K562 (cell line): Measurements from ENCODE around the gene DUSP16. TPM values are rescaled to one million over a fixed set of nuclear protein-coding genes. Genes with fewer than 3 reads are reported as not detected.

ENCODE experiments used
- ASH1L ChIP-seq: fragments of 450-650 bp; IDR thresholded peaks from 2 replicates; pipeline ENCODE4 v1.6.1; 2018; ENCODE audit warnings: borderline replicate concordance, mild to moderate bottlenecking, low read depth; ENCODE audit not compliant: partially characterized antibody
- EWSR1 ChIP-seq: fragments of 450-650 bp; IDR thresholded peaks from 2 replicates; pipeline ENCODE4 v1.6.1; 2018; ENCODE audit warnings: borderline replicate concordance, mild to moderate bottlenecking, low read depth, moderate library complexity; ENCODE audit not compliant: partially characterized antibody
- SP1 ChIP-seq: sonication (generic); formaldehyde crosslinking; IDR thresholded peaks from 2 replicates; pipeline ENCODE4 v1.8.1; 2022; ENCODE audit warnings: mild to moderate bottlenecking, missing genetic modification reagents
- TRIM25 ChIP-seq: fragments of 450-650 bp; IDR thresholded peaks from 2 replicates; pipeline ENCODE4 v1.7.0; 2016; ENCODE audit warnings: borderline replicate concordance
- ZBTB40 ChIP-seq, 2 experiments: fragments of 450-650 bp in 1 of 2; sonication (generic) in 1 of 2; formaldehyde crosslinking in 1 of 2; IDR thresholded peaks; 2 replicates each; pipeline versions ENCODE4 v1.7.1 to v1.9.0; 2016 to 2022; ENCODE audit warnings: inconsistent platforms in 1 of 2, mild to moderate bottlenecking in 1 of 2, missing genetic modification reagents in 1 of 2
- ZNF232 ChIP-seq: sonication (generic); formaldehyde crosslinking; IDR thresholded peaks from 2 replicates; pipeline ENCODE4 v1.8.0; 2022; ENCODE audit warnings: mild to moderate bottlenecking, missing genetic modification reagents
- ZNF274 ChIP-seq: IDR thresholded peaks from 2 replicates; pipeline ENCODE4 v1.6.1; 2011; ENCODE audit warnings: low read depth, mild to moderate bottlenecking, low read length, moderate library complexity, borderline replicate concordance
- polyA plus RNA-seq, 8 experiments: library from polyadenylated mRNA; depleted of rRNA in 4 of 8; stranded (reverse) in 5 of 8; unstranded in 3 of 8; fragments of >200 nt; fragmentation: Nextera tagmentation in 2 of 8; fragmentation: Illumina TruSeq in 1 of 8; extraction: Ambion mirVana in 2 of 8; extraction: Trizol in 1 of 8; gene quantifications; 2 replicates each; pipeline versions ENCODE4 v1.2.1 to v1.2.3, GENCODE V29; 2011 to 2014; ENCODE audit warnings: inconsistent platforms in 1 of 8, missing spikeins in 1 of 8
- total RNA-seq, 7 experiments: library from RNA; depleted of rRNA in 6 of 7; stranded (reverse); fragments of >200 nt in 6 of 7; fragmentation: Illumina TruSeq in 2 of 7; extraction: Trizol in 2 of 7; gene quantifications; 2 replicates each; pipeline versions ENCODE4 v1.2.1 to v1.2.3, GENCODE V29; 2011 to 2021; ENCODE audit warnings: low replicate concordance in 1 of 7
- TF ChIP-seq, protein P1 (sequence below), 2 experiments: fragments of 450-650 bp; IDR thresholded peaks; 2 replicates each; pipeline ENCODE4 v1.6.1; 2018; ENCODE audit warnings: mild to moderate bottlenecking in 2 of 2, low read depth in 1 of 2; ENCODE audit not compliant: partially characterized antibody in 2 of 2

Gene DUSP16
- total and polyA plus RNA-seq, 9 of the 15 experiments (the other 6 are each of a cell fraction or from before 2014, with no cell fraction given): 0.70 to 12.3 (median 5.7) TPM

- TF ChIP-seq ASH1L (no peak), TRIM25 (no peak), SP1 (CRISPR knock-in tag) (peak; percentile 82), ZBTB40 (IDR thresholded peaks at IDR 0.05) (no peak), ZBTB40 (CRISPR knock-in tag; IDR thresholded peaks at IDR 0.05) (no peak), ZNF232 (CRISPR knock-in tag) (no peak), EWSR1 (no peak), ZNF274 (no peak)
- TF ChIP-seq, protein P1, sequence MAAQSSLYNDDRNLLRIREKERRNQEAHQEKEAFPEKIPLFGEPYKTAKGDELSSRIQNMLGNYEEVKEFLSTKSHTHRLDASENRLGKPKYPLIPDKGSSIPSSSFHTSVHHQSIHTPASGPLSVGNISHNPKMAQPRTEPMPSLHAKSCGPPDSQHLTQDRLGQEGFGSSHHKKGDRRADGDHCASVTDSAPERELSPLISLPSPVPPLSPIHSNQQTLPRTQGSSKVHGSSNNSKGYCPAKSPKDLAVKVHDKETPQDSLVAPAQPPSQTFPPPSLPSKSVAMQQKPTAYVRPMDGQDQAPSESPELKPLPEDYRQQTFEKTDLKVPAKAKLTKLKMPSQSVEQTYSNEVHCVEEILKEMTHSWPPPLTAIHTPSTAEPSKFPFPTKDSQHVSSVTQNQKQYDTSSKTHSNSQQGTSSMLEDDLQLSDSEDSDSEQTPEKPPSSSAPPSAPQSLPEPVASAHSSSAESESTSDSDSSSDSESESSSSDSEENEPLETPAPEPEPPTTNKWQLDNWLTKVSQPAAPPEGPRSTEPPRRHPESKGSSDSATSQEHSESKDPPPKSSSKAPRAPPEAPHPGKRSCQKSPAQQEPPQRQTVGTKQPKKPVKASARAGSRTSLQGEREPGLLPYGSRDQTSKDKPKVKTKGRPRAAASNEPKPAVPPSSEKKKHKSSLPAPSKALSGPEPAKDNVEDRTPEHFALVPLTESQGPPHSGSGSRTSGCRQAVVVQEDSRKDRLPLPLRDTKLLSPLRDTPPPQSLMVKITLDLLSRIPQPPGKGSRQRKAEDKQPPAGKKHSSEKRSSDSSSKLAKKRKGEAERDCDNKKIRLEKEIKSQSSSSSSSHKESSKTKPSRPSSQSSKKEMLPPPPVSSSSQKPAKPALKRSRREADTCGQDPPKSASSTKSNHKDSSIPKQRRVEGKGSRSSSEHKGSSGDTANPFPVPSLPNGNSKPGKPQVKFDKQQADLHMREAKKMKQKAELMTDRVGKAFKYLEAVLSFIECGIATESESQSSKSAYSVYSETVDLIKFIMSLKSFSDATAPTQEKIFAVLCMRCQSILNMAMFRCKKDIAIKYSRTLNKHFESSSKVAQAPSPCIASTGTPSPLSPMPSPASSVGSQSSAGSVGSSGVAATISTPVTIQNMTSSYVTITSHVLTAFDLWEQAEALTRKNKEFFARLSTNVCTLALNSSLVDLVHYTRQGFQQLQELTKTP (IDR thresholded peaks at IDR 0.05; ENCODE audit: low read depth in 1 of 2, partially characterized antibody in 2 of 2): peak; percentile 15 to 96
Observed at GRCh38 chr12:12611512-12612306, 49.0 kb upstream of the DUSP16 start, which contains the start of gene CREBL2 (continued).
